Stimulated activated CD4-positive, alpha-beta T cell treated with anti-CD3 and anti-CD28 coated beads, Interleukin-12 subunit alpha, Interleukin-12 subunit beta, amount 100 ng/mL, for 48 hours (primary cell): Measurements from ENCODE around the gene TMEM150B.

Experiments used
- DNase-seq, 3 donors: peaks; one replicate each; pipeline ENCODE4 v3.0.0-alpha.2; 2020; ENCODE audit warnings: low read depth in 2 of 3, low spot score in 1 of 3

TMEM150B gene

DNA sequence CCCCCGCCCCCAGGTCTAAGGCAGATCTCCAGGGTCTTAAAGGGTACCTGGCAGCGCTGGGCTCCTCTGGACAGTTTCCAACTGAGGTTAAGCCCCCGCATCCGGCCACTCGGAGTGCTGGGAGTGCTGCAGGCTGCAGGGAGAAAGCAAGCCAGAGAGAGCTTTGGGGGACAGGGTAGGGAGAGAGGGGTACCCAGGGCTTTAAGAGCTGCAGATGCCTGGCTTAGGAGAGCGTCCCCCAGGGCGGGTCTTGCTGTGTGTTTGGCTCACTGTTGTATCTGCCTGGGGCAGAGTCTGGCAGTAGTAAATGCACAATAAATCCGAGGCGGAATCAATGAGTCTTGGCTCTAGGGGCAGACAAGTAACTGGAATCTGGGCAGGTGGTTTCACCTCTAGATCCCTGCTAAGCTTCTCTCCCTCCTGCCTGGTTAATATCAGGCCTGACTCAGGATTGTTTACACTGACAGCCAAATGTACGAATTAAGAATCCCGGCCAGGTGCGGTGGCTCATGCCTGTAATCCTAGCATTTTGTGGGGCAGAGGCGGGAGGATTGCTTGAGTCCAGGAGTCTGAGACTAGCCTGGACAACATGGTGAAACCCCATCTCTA, 30.2 kb upstream of the TMEM150B start:
- no peak for DNase-seq

DNA sequence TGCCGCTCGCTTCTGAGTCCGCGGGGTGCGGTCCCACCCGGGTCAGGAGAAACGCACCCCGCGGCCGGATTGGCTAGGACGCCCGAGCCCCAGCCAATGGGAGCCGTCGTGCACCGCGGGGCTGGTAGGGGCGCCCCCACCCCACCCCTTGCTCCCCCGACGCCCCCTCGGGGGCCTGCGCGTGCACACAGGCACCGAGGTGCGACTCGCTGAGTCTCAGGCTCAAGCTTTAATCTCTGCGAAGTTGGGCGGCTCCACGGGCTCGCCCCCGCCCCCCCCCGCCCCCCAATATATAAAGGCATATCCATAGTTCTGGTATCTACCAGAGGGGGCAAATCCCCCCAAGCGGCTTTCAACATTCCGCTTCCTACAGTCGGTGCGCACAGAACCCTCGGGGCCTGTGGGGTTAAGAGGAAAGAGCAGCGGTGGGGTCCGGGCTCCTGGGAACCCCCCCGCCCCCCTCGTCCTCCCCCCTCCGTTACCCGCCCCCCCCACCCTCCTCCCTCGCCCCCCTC, 29.6 kb upstream of the TMEM150B start, which contains the start of gene COX6B2:
COX6B2 (minus strand) TSS at position 22 of the 515 bp plus-strand sequence. CDS start 198 bp downstream, outside the sequence.
- DNase-seq, result no peak

DNA sequence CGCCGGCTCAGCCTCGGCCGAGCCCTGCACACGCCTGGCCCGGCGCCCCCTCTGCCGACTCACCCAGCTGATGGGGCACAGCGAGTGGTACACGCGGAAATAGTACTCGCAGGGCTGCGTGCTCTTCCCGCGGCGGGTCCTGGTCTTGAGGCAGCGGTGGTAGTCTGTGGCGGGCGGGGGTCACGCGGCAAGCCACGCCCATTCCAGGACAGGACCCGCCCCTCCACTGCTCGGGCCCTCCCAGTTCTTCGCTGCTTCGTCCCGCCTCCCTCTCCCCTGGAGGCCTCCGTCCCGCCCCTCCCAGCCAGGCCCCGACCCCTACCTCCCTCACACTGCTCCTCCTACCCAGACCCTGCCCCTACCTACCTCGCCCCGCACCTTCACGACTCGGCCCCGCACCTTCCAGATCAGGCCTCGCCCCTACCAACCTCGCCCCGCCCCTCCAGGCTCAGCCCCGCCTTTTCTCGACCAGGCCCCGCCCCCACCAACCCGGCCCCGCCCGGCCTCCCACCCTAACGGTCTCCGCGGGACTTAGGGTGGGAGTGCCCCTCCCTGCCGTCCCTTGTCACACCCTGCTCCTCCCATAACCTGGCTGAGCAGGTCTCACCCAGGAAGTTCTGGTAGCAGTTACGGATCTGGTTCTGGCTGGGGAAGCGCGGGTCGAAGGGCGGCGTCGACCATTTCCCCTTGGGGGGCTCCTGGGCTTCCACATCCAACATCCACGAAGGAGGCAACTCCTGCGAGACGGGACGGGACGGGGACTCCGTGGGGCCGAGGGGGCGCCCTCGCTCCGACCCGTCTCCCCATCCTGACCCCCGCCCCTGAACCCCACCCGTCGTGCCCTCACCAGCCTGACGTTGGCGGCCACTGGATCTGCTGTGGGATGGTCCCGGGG, 28.9 kb upstream of the TMEM150B start:
- peak in 1 of 3 donors; percentile 58 for DNase-seq

DNA sequence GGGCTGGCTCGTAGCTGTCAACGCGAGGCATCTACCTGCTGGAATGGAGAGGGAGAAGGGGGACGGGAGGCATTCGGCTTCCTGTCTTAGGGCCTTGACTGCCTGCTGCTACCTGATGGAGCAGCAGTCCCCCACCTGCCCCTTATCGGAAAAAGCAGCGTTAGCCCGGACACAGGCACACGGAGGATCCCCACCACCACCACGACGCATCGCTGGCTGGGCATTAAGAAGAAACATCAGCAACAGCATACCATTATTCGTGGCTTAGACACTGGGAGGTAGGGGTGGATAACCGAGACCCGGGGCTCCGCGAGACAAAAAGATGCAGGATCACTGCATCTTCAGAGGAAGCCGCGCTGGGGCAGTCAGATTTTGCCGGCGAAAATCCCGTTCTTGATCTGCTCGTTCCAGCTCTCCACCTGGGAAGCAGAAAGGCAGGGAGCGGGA, 28.2 kb upstream of the TMEM150B start:
- DNase-seq, result no peak

DNA sequence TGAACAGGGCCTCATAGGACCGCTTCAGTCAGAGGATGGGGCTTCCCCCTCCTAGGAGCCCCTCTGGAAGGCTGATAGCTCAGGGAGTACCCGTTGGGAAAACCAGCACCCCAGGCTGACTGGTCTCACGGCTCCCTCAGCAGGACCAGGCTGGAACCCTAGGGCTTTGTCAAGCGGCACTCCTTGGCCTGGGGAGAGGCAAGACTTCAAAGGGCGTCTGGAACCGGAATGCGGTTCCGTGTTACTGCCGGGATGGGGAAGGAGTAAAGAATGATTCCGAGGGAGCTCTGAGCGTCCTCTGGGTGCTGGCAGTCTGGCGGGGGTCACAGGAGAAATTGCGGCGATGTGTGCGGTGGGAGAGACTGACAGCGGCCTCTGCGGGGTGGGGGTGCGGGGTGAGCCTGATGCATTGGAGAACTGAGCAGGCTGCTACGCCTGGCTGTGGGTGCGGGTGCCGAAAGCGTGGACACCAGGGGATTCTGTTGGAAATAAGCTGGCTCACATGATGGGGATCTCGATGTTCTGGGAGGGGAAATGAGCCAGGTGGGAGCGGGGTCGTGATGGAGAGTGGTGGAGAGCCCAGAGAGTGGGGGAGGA, 27.5 kb upstream of the TMEM150B start:
- DNase-seq, result no peak

DNA sequence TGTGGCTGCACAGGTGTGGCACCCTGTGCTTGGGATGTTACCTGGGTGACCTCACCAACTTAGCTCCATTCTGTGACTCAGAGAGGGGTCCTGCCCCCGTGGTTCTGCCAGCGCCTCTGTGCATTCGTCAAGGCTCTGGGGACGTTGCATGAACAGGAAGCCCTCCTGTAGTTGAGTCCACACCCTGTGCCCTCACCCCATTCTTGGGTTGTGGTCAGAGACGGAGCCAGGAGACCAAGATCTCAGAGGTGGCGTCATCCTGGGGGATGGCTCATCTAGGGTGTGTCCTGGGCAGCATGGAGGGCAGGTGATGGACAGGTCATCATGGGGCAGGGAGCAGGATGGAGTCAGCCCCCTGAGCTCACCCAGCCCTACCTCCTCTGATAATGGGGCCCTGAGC, 26.9 kb upstream of the TMEM150B start:
- no peak for DNase-seq

DNA sequence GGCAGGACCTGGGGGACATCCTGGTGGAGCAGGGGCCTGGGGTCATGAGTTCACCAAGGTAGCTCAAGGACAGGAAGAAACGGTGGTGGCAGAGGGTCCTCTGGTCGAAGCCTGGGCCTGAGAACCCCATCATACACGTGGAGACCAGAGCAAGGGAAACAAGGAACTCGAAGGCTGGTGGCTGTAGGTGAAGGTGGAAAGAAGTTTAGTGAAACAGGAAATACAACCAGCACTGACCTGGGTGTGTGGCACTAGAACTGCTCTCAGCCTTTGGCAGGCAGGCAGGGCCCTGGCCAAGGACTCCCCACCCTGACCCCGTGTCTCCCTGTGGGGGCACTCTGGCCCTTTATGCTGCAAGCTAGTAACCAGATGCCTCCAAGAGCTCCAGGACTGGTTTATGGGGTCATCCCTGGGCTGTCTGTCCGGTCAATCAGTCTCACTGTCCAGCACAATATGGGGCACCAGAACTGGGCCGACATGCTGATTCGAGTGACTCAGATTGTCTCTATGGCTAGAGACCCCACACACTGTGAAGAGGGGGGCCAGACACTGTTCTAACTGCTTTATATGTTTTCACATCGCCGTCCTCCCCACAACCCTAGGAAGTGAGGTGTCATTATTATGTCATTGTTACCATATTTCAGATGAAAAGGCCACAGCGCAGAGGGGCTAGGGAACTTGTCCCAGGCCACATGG, 25.6 kb upstream of the TMEM150B start:
- no peak for DNase-seq

GRCh38 chr19:55348317-55349034, 23.3 kb upstream of the TMEM150B start:
- DNase-seq, result no peak

- DNase-seq, result no peak
Observed at GRCh38 chr19:55347442-55348009, 22.4 kb upstream of the TMEM150B start.

GRCh38 chr19:55346725-55347441, 21.7 kb upstream of the TMEM150B start:
- DNase-seq, result no peak

DNA sequence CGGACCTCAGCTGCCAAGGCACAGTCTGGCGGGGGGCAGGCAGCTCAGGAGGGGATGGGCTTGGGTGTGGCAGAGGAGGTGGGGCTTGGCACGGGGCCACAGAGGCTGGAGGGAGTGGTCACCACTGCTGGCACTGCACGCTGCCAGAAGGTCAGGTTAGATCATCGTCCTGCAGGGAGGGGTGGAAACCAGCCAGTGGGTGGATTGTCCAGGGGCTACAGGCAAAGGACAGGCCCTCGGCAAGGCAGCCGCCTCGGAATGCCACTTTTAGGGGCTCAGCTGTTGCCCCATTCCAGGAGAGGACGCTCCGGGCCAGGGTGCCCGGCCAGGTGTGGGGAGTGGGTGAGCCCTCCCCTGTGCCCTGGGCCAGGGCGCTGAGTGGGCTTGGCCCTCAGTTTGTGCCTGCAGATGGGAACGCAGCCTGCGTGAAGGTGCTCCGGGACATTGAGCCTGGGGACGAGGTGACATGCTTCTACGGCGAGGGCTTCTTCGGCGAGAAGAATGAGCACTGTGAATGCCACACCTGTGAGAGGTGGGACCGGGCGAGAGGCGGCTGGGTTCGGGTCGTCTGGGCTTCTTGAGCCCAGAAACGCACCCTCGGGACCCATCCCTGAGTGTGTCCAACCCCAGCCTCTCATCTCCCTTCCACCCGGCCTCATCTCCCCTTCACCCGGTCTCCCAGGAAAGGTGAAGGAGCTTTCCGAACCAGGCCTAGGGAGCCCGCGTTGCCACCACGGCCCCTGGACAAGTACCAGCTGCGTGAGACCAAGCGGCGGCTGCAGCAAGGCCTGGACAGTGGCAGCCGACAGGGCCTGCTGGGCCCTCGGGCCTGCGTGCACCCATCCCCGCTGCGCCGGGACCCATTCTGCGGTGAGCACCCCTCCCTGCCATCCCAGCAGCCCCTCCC, 20.9 kb upstream of the TMEM150B start:
- DNase-seq, result no peak

GRCh38 chr19:55345101-55345817, 20.1 kb upstream of the TMEM150B start:
- no peak for DNase-seq

GRCh38 chr19:55344444-55344843, 19.3 kb upstream of the TMEM150B start:
- no peak for DNase-seq

DNA sequence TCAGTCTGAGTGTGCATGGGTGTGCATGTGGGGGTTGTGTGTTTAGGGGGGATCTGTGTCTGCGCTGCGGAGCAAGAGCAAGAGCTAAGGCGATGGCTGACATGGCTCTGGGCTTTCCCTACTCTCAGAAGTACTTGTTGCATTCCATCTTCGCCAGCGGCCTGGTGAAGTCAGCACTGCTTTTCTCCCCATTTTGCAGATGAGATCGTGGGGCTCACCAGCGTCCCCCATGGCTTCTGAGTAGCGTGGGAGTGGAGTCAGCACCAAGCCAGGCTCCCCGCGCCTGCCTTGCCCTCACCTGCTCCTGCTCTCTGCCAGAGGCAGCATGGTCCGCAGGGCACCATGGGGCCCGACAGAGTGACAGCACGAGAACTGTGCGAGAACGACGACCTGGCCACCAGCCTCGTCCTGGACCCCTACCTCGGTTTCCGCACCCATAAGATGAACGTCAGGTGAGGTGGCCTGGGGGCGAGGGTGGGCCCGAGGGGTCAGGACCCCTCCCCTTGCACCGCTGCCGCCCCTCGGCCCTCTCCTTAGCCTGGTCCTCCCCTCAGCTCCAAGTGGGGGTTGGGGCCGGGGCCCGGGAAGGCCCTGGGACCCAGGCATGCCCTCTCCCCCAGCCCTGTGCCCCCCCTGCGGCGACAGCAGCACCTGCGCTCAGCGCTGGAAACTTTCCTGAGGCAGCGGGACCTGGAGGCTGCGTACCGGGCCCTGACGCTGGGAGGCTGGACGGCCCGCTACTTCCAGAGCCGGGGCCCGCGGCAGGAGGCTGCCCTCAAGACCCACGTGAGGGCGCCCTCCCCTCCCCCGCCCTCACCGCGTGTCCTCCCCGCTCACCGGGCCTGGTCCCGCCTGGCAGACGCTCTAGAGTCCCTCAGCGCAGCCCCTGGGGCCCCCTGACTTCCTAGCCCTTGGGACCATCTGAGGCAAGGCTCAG, 16.7 kb upstream of the TMEM150B start:
- no peak for DNase-seq

GRCh38 chr19:55341171-55341588, 16.0 kb upstream of the TMEM150B start:
- DNase-seq, result peak; percentile 57 to 70 (median 60)

DNA sequence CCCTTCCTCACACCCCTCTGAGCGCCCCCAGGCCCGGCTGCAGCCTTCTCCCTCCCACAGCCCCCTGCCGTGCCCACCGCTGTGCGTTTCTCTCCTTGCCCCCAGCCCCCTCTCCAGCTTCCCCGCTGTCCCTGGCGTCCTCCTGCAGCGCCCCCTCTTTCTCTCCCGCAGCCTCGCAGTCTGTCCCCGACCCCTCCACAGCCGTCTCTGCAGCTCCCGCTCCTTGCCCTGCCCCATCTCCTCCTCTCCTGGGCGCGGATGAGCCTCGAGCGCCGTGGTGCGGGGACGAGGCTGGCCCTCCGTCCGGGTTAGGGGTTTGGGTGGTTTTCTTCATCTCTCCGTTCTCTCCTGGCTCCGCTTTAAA, 15.6 kb upstream of the TMEM150B start:
- DNase-seq, result peak in 1 of 3 donors; percentile 11
